GM12891 (cell line): ENCODE measurements around the gene SFMBT2.

ENCODE experiments used
- POLR2A ChIP-seq: IDR thresholded peaks from 2 replicates; pipeline ENCODE4 v1.6.1; 2011; ENCODE audit warnings: low read depth, low read length, control low read depth
- POLR2AphosphoS5 ChIP-seq: IDR thresholded peaks from 2 replicates; pipeline ENCODE4 v1.6.1; 2011; ENCODE audit warnings: low read depth, low read length, control low read depth
- SPI1 ChIP-seq: IDR thresholded peaks from 2 replicates; pipeline ENCODE4 v1.6.1; 2011; ENCODE audit warnings: low read depth, low read length, control low read depth
- TAF1 ChIP-seq: IDR thresholded peaks from 2 replicates; pipeline ENCODE4 v1.6.1; 2011; ENCODE audit warnings: low read depth, low read length, control low read depth

DNA sequence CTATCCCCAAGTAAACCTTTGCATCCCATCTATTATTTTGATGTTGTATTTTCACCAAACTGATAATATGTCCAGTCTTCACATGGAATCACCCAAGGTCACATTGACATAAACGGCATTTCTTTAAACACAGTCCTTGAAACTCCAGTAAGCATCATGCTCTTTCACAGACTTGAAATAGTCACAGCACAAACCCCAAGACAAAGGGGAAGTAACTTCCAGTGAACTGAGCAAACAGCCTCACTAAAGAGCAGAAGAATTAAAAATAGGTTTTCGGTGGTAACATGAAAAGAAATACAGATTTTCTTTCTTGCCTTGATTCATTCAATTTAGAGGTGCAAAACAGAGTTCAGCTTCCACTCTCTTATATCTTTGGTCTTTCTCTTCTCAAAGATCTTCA, 253.7 kb downstream of the SFMBT2 start:
- TF ChIP-seq POLR2A (no peak), POLR2AphosphoS5 (no peak), TAF1 (no peak), SPI1 (no peak)
